KMS-11 (cell line): ENCODE results near the gene RAPGEF2.

Experiments used
- H2AFZ ChIP-seq: fragments of 200-600 bp; sonication (generic); 2 replicates; pipeline ENCODE4 v1.6.1; 2016; ENCODE audit warnings: antibody characterized with exemption, mixed run types, low read depth
- H3K27ac ChIP-seq: fragments of 200-600 bp; sonication (generic); 2 replicates; pipeline ENCODE4 v1.6.1; 2016; ENCODE audit warnings: mild to moderate bottlenecking, mixed run types
- H3K27me3 ChIP-seq: fragments of 200-600 bp; sonication (generic); 2 replicates; pipeline ENCODE4 v1.6.1; 2017; ENCODE audit warnings: mild to moderate bottlenecking, low read depth, mixed run types, moderate library complexity; ENCODE audit not compliant: insufficient read depth
- H3K36me3 ChIP-seq: fragments of 200-600 bp; sonication (generic); 2 replicates; pipeline ENCODE4 v1.6.1; 2017; ENCODE audit warnings: mild to moderate bottlenecking, mixed run types; ENCODE audit not compliant: insufficient read depth
- H3K4me1 ChIP-seq: fragments of 200-600 bp; sonication (generic); 2 replicates; pipeline ENCODE4 v1.6.1; 2016; ENCODE audit warnings: mild to moderate bottlenecking, low read depth, mixed run types; ENCODE audit not compliant: poor library complexity, severe bottlenecking
- H3K4me2 ChIP-seq: fragments of 200-600 bp; sonication (generic); 2 replicates; pipeline ENCODE4 v1.7.0; 2016; ENCODE audit warnings: mild to moderate bottlenecking, mixed run types
- H3K4me3 ChIP-seq: fragments of 200-600 bp; sonication (generic); IDR thresholded peaks from 2 replicates; pipeline ENCODE4 v1.6.1; 2017; ENCODE audit warnings: low read depth, low read length, mixed read lengths; ENCODE audit not compliant: insufficient read depth
- H3K79me2 ChIP-seq: fragments of 200-600 bp; sonication (generic); 2 replicates; pipeline ENCODE4 v1.6.1; 2016; ENCODE audit warnings: low read depth, mixed run types; ENCODE audit not compliant: insufficient read depth
- H3K9ac ChIP-seq: fragments of 200-600 bp; sonication (generic); 2 replicates; pipeline ENCODE4 v1.6.1; 2016; ENCODE audit warnings: mild to moderate bottlenecking, mixed run types
- H4K20me1 ChIP-seq: fragments of 200-600 bp; sonication (generic); 2 replicates; pipeline ENCODE4 v1.6.1; 2016; ENCODE audit warnings: mild to moderate bottlenecking, mixed run types; ENCODE audit not compliant: insufficient read depth
- CTCF ChIP-seq: fragments of 200-600 bp; sonication (generic); conservative IDR thresholded peaks from 2 replicates; pipeline ENCODE4 v1.6.1; 2017; ENCODE audit warnings: low read depth, mild to moderate bottlenecking, antibody characterized with exemption, low read length, moderate library complexity, mixed read lengths

RAPGEF2 gene

GRCh38 chr4:159148441-159148840 lies 45.6 kb downstream of the RAPGEF2 start:
- Histone ChIP-seq H3K4me1 (peaks cover 18% of the 10 kb centered on the region), H3K9ac (no peak overlapping the region), H3K4me3 (no peak overlapping the region), H3K79me2 (peaks cover 7% of the 10 kb centered on the region; the same call in 1 of the 2 replicates), H3K36me3 (no peaks in the 10 kb centered on the region), H3K27ac (no peak overlapping the region), H3K27me3 (no peaks in the 10 kb centered on the region), H3K4me2 (no peak overlapping the region), H2AFZ (no peak overlapping the region), H4K20me1 (no peaks in the 10 kb centered on the region)
- TF ChIP-seq CTCF: no peak

GRCh38 chr4:159149666-159150065 lies 46.8 kb downstream of the RAPGEF2 start:
- no peaks in the 10 kb centered on the region for H4K20me1 ChIP-seq
- H3K4me1 ChIP-seq: peaks cover 18% of the 10 kb centered on the region
- no peak overlapping the region for H2AFZ ChIP-seq
- H3K4me2 ChIP-seq: no peak overlapping the region
- H3K4me3 ChIP-seq: no peak overlapping the region
- H3K27me3 ChIP-seq: no peaks in the 10 kb centered on the region
- peaks cover 7% of the 10 kb centered on the region; the same call in 1 of the 2 replicates for H3K79me2 ChIP-seq
- H3K9ac ChIP-seq: no peak overlapping the region
- no peak for TF ChIP-seq CTCF
- no peak overlapping the region for H3K27ac ChIP-seq
- H3K36me3 ChIP-seq: no peaks in the 10 kb centered on the region

GRCh38 chr4:159150396-159150795 lies 47.5 kb downstream of the RAPGEF2 start:
- no peak for TF ChIP-seq CTCF
- Histone ChIP-seq H3K4me1 (peaks cover 18% of the 10 kb centered on the region), H3K79me2 (peaks cover 7% of the 10 kb centered on the region; the same call in 1 of the 2 replicates), H4K20me1 (no peaks in the 10 kb centered on the region), H3K9ac (no peak overlapping the region), H3K27ac (no peak overlapping the region), H3K27me3 (no peaks in the 10 kb centered on the region), H3K4me3 (no peak overlapping the region), H3K36me3 (no peaks in the 10 kb centered on the region), H2AFZ (no peak overlapping the region), H3K4me2 (peak overlapping the region; percentile 53; the same call in 1 of the 2 replicates)

- H3K4me1 ChIP-seq: peaks cover 18% of the 10 kb centered on the region
- peak overlapping the region; percentile 53; the same call in 1 of the 2 replicates for H3K4me2 ChIP-seq
- no peak overlapping the region for H3K27ac ChIP-seq
- H4K20me1 ChIP-seq: no peaks in the 10 kb centered on the region
- no peak overlapping the region for H3K9ac ChIP-seq
- no peak for TF ChIP-seq CTCF
- no peak overlapping the region for H3K4me3 ChIP-seq
- peaks cover 7% of the 10 kb centered on the region; the same call in 1 of the 2 replicates for H3K79me2 ChIP-seq
- no peaks in the 10 kb centered on the region for H3K27me3 ChIP-seq
- no peak overlapping the region for H2AFZ ChIP-seq
- no peaks in the 10 kb centered on the region for H3K36me3 ChIP-seq
Observed at GRCh38 chr4:159150821-159151390, 48.0 kb downstream of the RAPGEF2 start.
